ENCODE data around the gene ARFIP1. TPM values are rescaled to one million over a fixed set of nuclear protein-coding genes. Genes with fewer than 3 reads are reported as not detected.
"Not testable (repeated sequence)": the region's sequence is repeated elsewhere in the genome, so short reads cannot be mapped to it uniquely, and the experiment has no call there.

ARFIP1 gene
- total RNA-seq, 1 donor from 2014 or later, result 11.6 TPM

- no peak overlapping the region for H3K4me3 ChIP-seq
- H3K27me3 ChIP-seq, result no peaks in the 10 kb centered on the region
- no peaks in the 10 kb centered on the region for H3K9me3 ChIP-seq
- intact Hi-C loops (cut with DNase I), result no loop called here
- H3K27ac ChIP-seq, result no peak overlapping the region
- H3K4me1 ChIP-seq, result no peaks in the 10 kb centered on the region
- peaks cover 3 to 24% of the 10 kb centered on the region in 2 donors for H3K36me3 ChIP-seq
- TF ChIP-seq CTCF (IDR thresholded peaks at IDR 0.05), result no peak
- no peak for DNase-seq (ENCODE audit: low spot score in 2 of 2)
These were observed 106.4 kb downstream of the ARFIP1 start for GRCh38 chr4:152886201-152886600.

GRCh38 chr4:152887981-152888380 lies 108.2 kb downstream of the ARFIP1 start:
- no peak overlapping the region for H3K27ac ChIP-seq
- H3K4me1 ChIP-seq, result no peaks in the 10 kb centered on the region
- no peaks in the 10 kb centered on the region for H3K9me3 ChIP-seq
- no peak for TF ChIP-seq CTCF (IDR thresholded peaks at IDR 0.05)
- H3K27me3 ChIP-seq, result no peaks in the 10 kb centered on the region
- intact Hi-C loops (cut with DNase I), result no loop called here
- H3K36me3 ChIP-seq, result peaks cover 3 to 35% of the 10 kb centered on the region in 2 donors
- no peak overlapping the region for H3K4me3 ChIP-seq
- no peak for DNase-seq (ENCODE audit: low spot score in 2 of 2)

- intact Hi-C loops (cut with DNase I), result no loop called here
- Histone ChIP-seq H3K9me3 (no peaks in the 10 kb centered on the region), H3K27me3 (no peaks in the 10 kb centered on the region), H3K27ac (no peak overlapping the region), H3K4me1 (peaks cover 0 to 2% of the 10 kb centered on the region in 2 donors), H3K4me3 (no peak overlapping the region), H3K36me3 (peaks cover 3 to 33% of the 10 kb centered on the region in 2 donors)
- no peak for TF ChIP-seq CTCF (IDR thresholded peaks at IDR 0.05)
- DNase-seq (ENCODE audit: low spot score in 2 of 2), result no peak
These were observed 113.2 kb downstream of the ARFIP1 start for GRCh38 chr4:152892974-152893373.

GRCh38 chr4:152894673-152895072 lies 114.9 kb downstream of the ARFIP1 start:
- no peak for DNase-seq (ENCODE audit: low spot score in 2 of 2)
- Histone ChIP-seq H3K4me3 (no peak overlapping the region), H3K4me1 (peaks cover 0 to 2% of the 10 kb centered on the region in 2 donors), H3K27me3 (no peaks in the 10 kb centered on the region), H3K27ac (no peak overlapping the region), H3K9me3 (no peaks in the 10 kb centered on the region), H3K36me3 (peaks cover 0 to 22% of the 10 kb centered on the region in 2 donors)
- TF ChIP-seq CTCF (IDR thresholded peaks at IDR 0.05), result no peak
- intact Hi-C loops (cut with DNase I), result no loop called here

GRCh38 chr4:152896811-152897210 lies 117.1 kb downstream of the ARFIP1 start:
- Histone ChIP-seq H3K27ac (no peak overlapping the region), H3K36me3 (peaks cover 0 to 10% of the 10 kb centered on the region in 2 donors), H3K9me3 (no peaks in the 10 kb centered on the region), H3K4me1 (peaks cover 0 to 2% of the 10 kb centered on the region in 2 donors), H3K27me3 (no peaks in the 10 kb centered on the region), H3K4me3 (no peak overlapping the region)
- DNase-seq (ENCODE audit: low spot score in 2 of 2), result no peak
- intact Hi-C loops (cut with DNase I), result no loop called here
- no peak for TF ChIP-seq CTCF (IDR thresholded peaks at IDR 0.05)

GRCh38 chr4:152898133-152898532 lies 118.4 kb downstream of the ARFIP1 start:
- DNase-seq (ENCODE audit: low spot score in 2 of 2); H3K9me3 ChIP-seq; H3K36me3 ChIP-seq; H3K4me3 ChIP-seq; intact Hi-C loops (cut with DNase I); H3K27ac ChIP-seq; H3K27me3 ChIP-seq; H3K4me1 ChIP-seq: not testable (repeated sequence)
